SK-N-SH treated with all-trans-retinoic acid at 6 μM for 48 hours (cell line): ENCODE measurements around the gene BMF.

Experiments used
- ATAC-seq: fragments of 200-7000 bp; cut with Tn5 transposase; 3 replicates; pipeline ENCODE4 v1.9.1; 2020; ENCODE audit warnings: mild to moderate bottlenecking, moderate library complexity
- ARNTL ChIP-seq: fragments of 450-650 bp; formaldehyde crosslinking; IDR thresholded peaks from 2 replicates; pipeline ENCODE4 v1.5.0; 2020; ENCODE audit warnings: low read depth, mild to moderate bottlenecking, moderate library complexity, borderline replicate concordance
- BACH2 ChIP-seq: fragments of 250-450 bp; sonication (Bioruptor Pico); IDR thresholded peaks from 2 replicates; pipeline ENCODE4 v1.9.0; 2021; ENCODE audit warnings: mild to moderate bottlenecking, borderline replicate concordance
- CREB5 ChIP-seq: fragments of 250-450 bp; sonication (Bioruptor Pico); IDR thresholded peaks from 2 replicates; pipeline ENCODE4 v1.5.1; 2020; ENCODE audit warnings: low read depth, mild to moderate bottlenecking, moderate library complexity
- CSDC2 ChIP-seq: fragments of 250-450 bp; sonication (Bioruptor Pico); IDR thresholded peaks from 2 replicates; pipeline ENCODE4 v1.5.0; 2020; ENCODE audit warnings: mild to moderate bottlenecking, moderate library complexity
- GLIS3 ChIP-seq: fragments of 250-450 bp; sonication (Bioruptor Pico); IDR thresholded peaks from 2 replicates; pipeline ENCODE4 v1.5.0; 2020; ENCODE audit warnings: mild to moderate bottlenecking, moderate library complexity
- ISL1 ChIP-seq: fragments of 250-450 bp; sonication (Bioruptor Pico); IDR thresholded peaks from 2 replicates; pipeline ENCODE4 v2.1.2; 2022; ENCODE audit warnings: mild to moderate bottlenecking, moderate library complexity
- OSR1 ChIP-seq: fragments of 250-450 bp; sonication (Bioruptor Pico); IDR thresholded peaks from 2 replicates; pipeline ENCODE4 v1.8.0; 2022; ENCODE audit warnings: moderate library complexity, mild to moderate bottlenecking, inconsistent platforms
- PATZ1 ChIP-seq: fragments of 250-450 bp; sonication (Bioruptor Pico); IDR thresholded peaks from 2 replicates; pipeline ENCODE4 v1.8.0; 2020; ENCODE audit warnings: mild to moderate bottlenecking, moderate library complexity, borderline replicate concordance
- RARB ChIP-seq: fragments of 250-450 bp; sonication (Bioruptor Pico); IDR thresholded peaks from 2 replicates; pipeline ENCODE4 v1.8.0; 2021; ENCODE audit warnings: mild to moderate bottlenecking, moderate library complexity
- SNAI2 ChIP-seq: fragments of 250-450 bp; sonication (Bioruptor Pico); IDR thresholded peaks from 2 replicates; pipeline ENCODE4 v1.5.0; 2020; ENCODE audit warnings: mild to moderate bottlenecking, moderate library complexity
- TCF4 ChIP-seq: fragments of 250-450 bp; sonication (Bioruptor Pico); IDR thresholded peaks from 2 replicates; pipeline ENCODE4 v1.8.0; 2021; ENCODE audit warnings: mild to moderate bottlenecking, moderate library complexity, borderline replicate concordance
- TOX ChIP-seq: fragments of 250-450 bp; sonication (Bioruptor Pico); IDR thresholded peaks from 2 replicates; pipeline ENCODE4 v1.8.0; 2021; ENCODE audit warnings: mild to moderate bottlenecking, moderate library complexity, borderline replicate concordance
- ZC3H10 ChIP-seq: fragments of 250-450 bp; sonication (Bioruptor Pico); IDR thresholded peaks from 2 replicates; pipeline ENCODE4 v1.5.1; 2021; ENCODE audit warnings: mild to moderate bottlenecking, moderate library complexity
- ZFP30 ChIP-seq: fragments of 450-650 bp; formaldehyde crosslinking; IDR thresholded peaks from 2 replicates; pipeline ENCODE4 v1.5.0; 2022; ENCODE audit warnings: mild to moderate bottlenecking, moderate library complexity
- ZNF565 ChIP-seq: fragments of 450-650 bp; formaldehyde crosslinking; conservative IDR thresholded peaks from 2 replicates; pipeline ENCODE4 v1.5.0; 2020; ENCODE audit warnings: low read depth, mild to moderate bottlenecking, moderate library complexity
- ZNF70 ChIP-seq: fragments of 450-650 bp; formaldehyde crosslinking; IDR thresholded peaks from 2 replicates; pipeline ENCODE4 v1.5.0; 2020; ENCODE audit warnings: mild to moderate bottlenecking, moderate library complexity
- ZNF8 ChIP-seq: fragments of 450-650 bp; formaldehyde crosslinking; IDR thresholded peaks from 2 replicates; pipeline ENCODE4 v1.5.0; 2020; ENCODE audit warnings: mild to moderate bottlenecking, moderate library complexity
- TF ChIP-seq, protein P1 (sequence below): fragments of 250-450 bp; sonication (Bioruptor Pico); IDR thresholded peaks from 2 replicates; pipeline ENCODE4 v1.5.0; 2020; ENCODE audit warnings: mild to moderate bottlenecking, moderate library complexity
- TF ChIP-seq, protein P2 (sequence below): fragments of 250-450 bp; sonication (Bioruptor Pico); IDR thresholded peaks from 2 replicates; pipeline ENCODE4 v1.8.0; 2021; ENCODE audit warnings: low read depth, mild to moderate bottlenecking, moderate library complexity, borderline replicate concordance
- TF ChIP-seq, protein P3 (sequence below): fragments of 250-450 bp; sonication (Bioruptor Pico); IDR thresholded peaks from 2 replicates; pipeline ENCODE4 v1.5.1; 2021; ENCODE audit warnings: mild to moderate bottlenecking, moderate library complexity

Gene BMF

GRCh38 chr15:40048211-40048792 lies 60.4 kb downstream of the BMF start:
- TF ChIP-seq CSDC2 = no peak
- no peak for TF ChIP-seq ZNF8 (CRISPR knock-in tag)
- TF ChIP-seq, protein P1, sequence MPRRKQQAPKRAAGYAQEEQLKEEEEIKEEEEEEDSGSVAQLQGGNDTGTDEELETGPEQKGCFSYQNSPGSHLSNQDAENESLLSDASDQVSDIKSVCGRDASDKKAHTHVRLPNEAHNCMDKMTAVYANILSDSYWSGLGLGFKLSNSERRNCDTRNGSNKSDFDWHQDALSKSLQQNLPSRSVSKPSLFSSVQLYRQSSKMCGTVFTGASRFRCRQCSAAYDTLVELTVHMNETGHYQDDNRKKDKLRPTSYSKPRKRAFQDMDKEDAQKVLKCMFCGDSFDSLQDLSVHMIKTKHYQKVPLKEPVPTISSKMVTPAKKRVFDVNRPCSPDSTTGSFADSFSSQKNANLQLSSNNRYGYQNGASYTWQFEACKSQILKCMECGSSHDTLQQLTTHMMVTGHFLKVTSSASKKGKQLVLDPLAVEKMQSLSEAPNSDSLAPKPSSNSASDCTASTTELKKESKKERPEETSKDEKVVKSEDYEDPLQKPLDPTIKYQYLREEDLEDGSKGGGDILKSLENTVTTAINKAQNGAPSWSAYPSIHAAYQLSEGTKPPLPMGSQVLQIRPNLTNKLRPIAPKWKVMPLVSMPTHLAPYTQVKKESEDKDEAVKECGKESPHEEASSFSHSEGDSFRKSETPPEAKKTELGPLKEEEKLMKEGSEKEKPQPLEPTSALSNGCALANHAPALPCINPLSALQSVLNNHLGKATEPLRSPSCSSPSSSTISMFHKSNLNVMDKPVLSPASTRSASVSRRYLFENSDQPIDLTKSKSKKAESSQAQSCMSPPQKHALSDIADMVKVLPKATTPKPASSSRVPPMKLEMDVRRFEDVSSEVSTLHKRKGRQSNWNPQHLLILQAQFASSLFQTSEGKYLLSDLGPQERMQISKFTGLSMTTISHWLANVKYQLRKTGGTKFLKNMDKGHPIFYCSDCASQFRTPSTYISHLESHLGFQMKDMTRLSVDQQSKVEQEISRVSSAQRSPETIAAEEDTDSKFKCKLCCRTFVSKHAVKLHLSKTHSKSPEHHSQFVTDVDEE (CRISPR knock-in tag) = no peak
- TF ChIP-seq TOX (CRISPR knock-in tag) = no peak
- no peak for TF ChIP-seq ARNTL (CRISPR knock-in tag)
- TF ChIP-seq ZNF565 = no peak
- TF ChIP-seq ZC3H10 = no peak
- no peak for TF ChIP-seq RARB (CRISPR knock-in tag)
- TF ChIP-seq OSR1 (CRISPR knock-in tag) = no peak
- TF ChIP-seq SNAI2 (CRISPR knock-in tag) = no peak
- TF ChIP-seq CREB5 (CRISPR knock-in tag) = no peak
- no peak for TF ChIP-seq GLIS3 (CRISPR knock-in tag)
- no peak for TF ChIP-seq PATZ1 (CRISPR knock-in tag)
- no peak for TF ChIP-seq ZNF70 (CRISPR knock-in tag)
- TF ChIP-seq, protein P2, sequence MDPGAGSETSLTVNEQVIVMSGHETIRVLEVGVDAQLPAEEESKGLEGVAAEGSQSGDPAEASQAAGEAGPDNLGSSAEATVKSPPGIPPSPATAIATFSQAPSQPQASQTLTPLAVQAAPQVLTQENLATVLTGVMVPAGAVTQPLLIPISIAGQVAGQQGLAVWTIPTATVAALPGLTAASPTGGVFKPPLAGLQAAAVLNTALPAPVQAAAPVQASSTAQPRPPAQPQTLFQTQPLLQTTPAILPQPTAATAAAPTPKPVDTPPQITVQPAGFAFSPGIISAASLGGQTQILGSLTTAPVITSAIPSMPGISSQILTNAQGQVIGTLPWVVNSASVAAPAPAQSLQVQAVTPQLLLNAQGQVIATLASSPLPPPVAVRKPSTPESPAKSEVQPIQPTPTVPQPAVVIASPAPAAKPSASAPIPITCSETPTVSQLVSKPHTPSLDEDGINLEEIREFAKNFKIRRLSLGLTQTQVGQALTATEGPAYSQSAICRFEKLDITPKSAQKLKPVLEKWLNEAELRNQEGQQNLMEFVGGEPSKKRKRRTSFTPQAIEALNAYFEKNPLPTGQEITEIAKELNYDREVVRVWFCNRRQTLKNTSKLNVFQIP (CRISPR knock-in tag) = no peak
- no peak for TF ChIP-seq ZFP30 (CRISPR knock-in tag)
- TF ChIP-seq, protein P3, sequence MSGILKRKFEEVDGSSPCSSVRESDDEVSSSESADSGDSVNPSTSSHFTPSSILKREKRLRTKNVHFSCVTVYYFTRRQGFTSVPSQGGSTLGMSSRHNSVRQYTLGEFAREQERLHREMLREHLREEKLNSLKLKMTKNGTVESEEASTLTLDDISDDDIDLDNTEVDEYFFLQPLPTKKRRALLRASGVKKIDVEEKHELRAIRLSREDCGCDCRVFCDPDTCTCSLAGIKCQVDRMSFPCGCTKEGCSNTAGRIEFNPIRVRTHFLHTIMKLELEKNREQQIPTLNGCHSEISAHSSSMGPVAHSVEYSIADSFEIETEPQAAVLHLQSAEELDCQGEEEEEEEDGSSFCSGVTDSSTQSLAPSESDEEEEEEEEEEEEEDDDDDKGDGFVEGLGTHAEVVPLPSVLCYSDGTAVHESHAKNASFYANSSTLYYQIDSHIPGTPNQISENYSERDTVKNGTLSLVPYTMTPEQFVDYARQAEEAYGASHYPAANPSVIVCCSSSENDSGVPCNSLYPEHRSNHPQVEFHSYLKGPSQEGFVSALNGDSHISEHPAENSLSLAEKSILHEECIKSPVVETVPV = no peak
- no peak for TF ChIP-seq TCF4 (CRISPR knock-in tag)
- no peak for ATAC-seq

DNA sequence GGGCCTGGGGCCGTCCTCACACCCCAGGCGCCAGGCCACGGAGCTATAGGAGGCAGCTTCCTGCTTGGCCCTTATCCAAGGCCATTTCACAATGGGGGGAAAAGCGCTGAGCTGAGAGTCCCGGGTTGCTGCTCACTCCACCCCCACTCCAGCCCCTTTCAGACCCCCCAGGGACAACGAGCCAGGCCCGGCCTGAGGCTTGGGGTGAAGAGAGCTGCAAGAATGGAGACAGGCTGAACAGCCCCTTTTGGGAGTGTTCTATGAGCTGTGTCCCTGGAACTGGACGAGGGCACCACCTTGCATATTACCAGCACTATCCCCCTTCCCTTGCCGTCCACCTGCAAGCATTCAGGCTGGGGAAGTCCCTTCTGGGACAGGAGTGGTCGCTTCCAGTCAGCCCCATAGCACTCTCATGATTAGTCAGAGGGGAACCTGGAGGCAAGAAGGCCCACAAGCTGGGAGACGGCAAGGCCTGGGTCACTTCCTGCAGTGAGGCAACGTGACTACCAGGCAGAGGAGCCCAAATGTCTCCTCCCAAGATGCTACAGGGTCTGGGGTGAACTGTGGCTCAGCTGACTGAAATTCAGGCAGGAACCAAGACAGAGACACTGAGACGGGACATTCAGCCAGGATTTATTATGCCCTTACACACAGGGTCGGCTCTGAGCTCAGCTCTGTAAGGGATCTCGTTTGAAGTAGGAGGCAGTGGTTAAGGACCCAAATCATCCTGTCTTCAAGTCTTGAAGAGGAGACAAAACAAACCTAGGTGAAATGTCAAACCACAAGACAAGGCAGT lies 61.1 kb downstream of the BMF start:
- TF ChIP-seq ZNF70 (CRISPR knock-in tag) = no peak
- no peak for TF ChIP-seq ZC3H10
- TF ChIP-seq OSR1 (CRISPR knock-in tag) = no peak
- TF ChIP-seq ZNF8 (CRISPR knock-in tag) = no peak
- TF ChIP-seq, all 23 proteins: peak for 0
- ATAC-seq = no peak

DNA sequence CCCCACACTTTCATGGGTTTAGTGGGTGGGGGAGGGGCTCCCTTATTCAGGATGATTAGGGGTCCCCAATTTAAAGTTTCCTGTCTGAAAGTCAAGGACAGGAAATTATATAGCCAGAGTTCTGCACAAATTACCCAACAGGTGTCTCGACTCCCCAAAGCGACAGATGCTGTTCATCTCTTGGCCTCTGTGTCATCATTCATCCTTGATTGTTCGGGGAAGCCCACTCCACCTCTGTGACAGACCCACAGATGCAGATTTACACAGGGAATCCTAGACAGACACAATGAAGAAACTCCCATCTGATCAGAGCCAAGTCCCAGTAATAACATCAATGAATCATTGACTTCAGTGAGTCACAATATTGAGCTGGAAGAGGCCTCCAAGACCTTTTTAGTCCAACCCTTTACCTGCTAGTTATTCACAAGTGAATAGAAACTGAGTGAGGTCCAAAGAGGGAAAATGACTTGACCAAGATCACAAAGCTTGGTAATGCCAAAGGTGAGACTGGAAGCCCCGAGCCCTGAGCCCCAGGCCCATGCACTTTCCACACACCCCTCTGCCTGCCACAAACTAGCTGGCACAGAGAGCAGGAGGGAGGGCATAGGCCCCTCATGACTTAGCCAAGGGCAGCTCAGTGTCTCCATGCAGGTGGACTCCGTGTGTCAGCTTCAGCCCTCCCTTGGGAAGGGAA lies 61.8 kb downstream of the BMF start:
- ATAC-seq = peak; percentile 16; the same call in 2 of the 3 replicates
- TF ChIP-seq ISL1 (CRISPR knock-in tag) (no peak), RARB (CRISPR knock-in tag) (no peak), BACH2 (CRISPR knock-in tag) (no peak), ZNF565 (no peak), ZNF70 (CRISPR knock-in tag) (no peak), ZC3H10 (no peak), GLIS3 (CRISPR knock-in tag) (no peak), ZFP30 (CRISPR knock-in tag) (no peak), SNAI2 (CRISPR knock-in tag) (no peak)
